A673 (cell line): ENCODE data around the gene MAGI1. TPM values are rescaled to one million over a fixed set of nuclear protein-coding genes. Genes with fewer than 3 reads are reported as not detected.

Source experiments
- BruUV-seq: library from RNA; stranded (reverse); fragments of 400-500 nt; replicated peaks from 2 replicates; lab custom pipeline; 2021; lab: Mats Ljungman, UMichigan
- CTCF ChIA-PET: fragments of 300-600 bp; sonication (Branson Sonifier 250); formaldehyde crosslinking; loops from one replicate; lab custom pipeline; 2022; ENCODE audit warnings: antibody characterized with exemption; lab: Charles Lee
- POLR2A ChIA-PET: fragments of 300-600 bp; sonication (Branson Sonifier 250); formaldehyde crosslinking; loops from one replicate; lab custom pipeline; 2022; ENCODE audit warnings: antibody characterized with exemption; ENCODE audit not compliant: low non-redundant PET; lab: Charles Lee
- DNase-seq: peaks from one replicate; pipeline ENCODE4 v3.0.0-alpha.2; 2015; ENCODE audit warnings: low spot score
- H3K27ac ChIP-seq: fragments of 200-600 bp; sonication (generic); 2 replicates; pipeline ENCODE4 v1.5.1; 2016; ENCODE audit warnings: mixed run types, low read depth, mild to moderate bottlenecking, mixed read lengths, antibody characterized with exemption, low read length; ENCODE audit not compliant: poor library complexity, severe bottlenecking
- H3K27me3 ChIP-seq: fragments of 200-600 bp; sonication (generic); replicated peaks from 2 replicates; pipeline ENCODE4 v1.6.1; 2017; ENCODE audit warnings: mixed run types, low read depth, mild to moderate bottlenecking, mixed read lengths, antibody characterized with exemption, low read length; ENCODE audit not compliant: insufficient read depth, poor library complexity
- H3K36me3 ChIP-seq: fragments of 200-600 bp; sonication (generic); 2 replicates; pipeline ENCODE4 v1.6.1; 2016; ENCODE audit warnings: mixed run types, mild to moderate bottlenecking, mixed read lengths, antibody characterized with exemption, low read length; ENCODE audit not compliant: insufficient read depth, poor library complexity, severe bottlenecking
- H3K4me1 ChIP-seq: fragments of 200-600 bp; sonication (generic); 2 replicates; pipeline ENCODE4 v1.6.1; 2017; ENCODE audit warnings: mixed run types, mild to moderate bottlenecking, mixed read lengths, antibody characterized with exemption, low read length; ENCODE audit not compliant: insufficient read depth, poor library complexity, severe bottlenecking
- H3K4me3 ChIP-seq: fragments of 200-600 bp; sonication (generic); 2 replicates; pipeline ENCODE4 v1.5.1; 2016; ENCODE audit warnings: low read depth, mixed run types, mild to moderate bottlenecking, mixed read lengths, low read length; ENCODE audit not compliant: poor library complexity, severe bottlenecking
- H3K9me3 ChIP-seq: fragments of 200-600 bp; sonication (generic); 2 replicates; pipeline ENCODE4 v1.6.1; 2016; ENCODE audit warnings: mixed run types, low read depth, mild to moderate bottlenecking, mixed read lengths, antibody characterized with exemption, low read length; ENCODE audit not compliant: poor library complexity, severe bottlenecking
- EZH2 ChIP-seq: fragments of 200-600 bp; sonication (generic); IDR thresholded peaks from 2 replicates; pipeline ENCODE4 v1.6.1; 2017; ENCODE audit warnings: borderline replicate concordance, low read depth, mild to moderate bottlenecking, mixed read lengths, antibody characterized with exemption, low read length; ENCODE audit not compliant: poor library complexity, severe bottlenecking
- intact Hi-C: fragments of 100-400 bp; cut with micrococcal nuclease; formaldehyde crosslinking; loops from one replicate; pipeline ENCODE4 v1.10.0; 2022; ENCODE audit not compliant: unreplicated experiment
- total RNA-seq: library from RNA; stranded (reverse); gene quantifications from 2 replicates; pipeline ENCODE4 v1.2.3, GENCODE V29; 2021
- TF ChIP-seq, protein P1 (sequence below): fragments of 300-800, 200-600 bp; sonication (generic); conservative IDR thresholded peaks from 2 replicates; pipeline ENCODE4 v1.5.1; 2017; ENCODE audit warnings: low read depth, mild to moderate bottlenecking, antibody characterized with exemption, low read length, moderate library complexity, mixed read lengths

Gene MAGI1
- total RNA-seq, 1 experiment from 2014 or later, result 30.5 TPM

DNA sequence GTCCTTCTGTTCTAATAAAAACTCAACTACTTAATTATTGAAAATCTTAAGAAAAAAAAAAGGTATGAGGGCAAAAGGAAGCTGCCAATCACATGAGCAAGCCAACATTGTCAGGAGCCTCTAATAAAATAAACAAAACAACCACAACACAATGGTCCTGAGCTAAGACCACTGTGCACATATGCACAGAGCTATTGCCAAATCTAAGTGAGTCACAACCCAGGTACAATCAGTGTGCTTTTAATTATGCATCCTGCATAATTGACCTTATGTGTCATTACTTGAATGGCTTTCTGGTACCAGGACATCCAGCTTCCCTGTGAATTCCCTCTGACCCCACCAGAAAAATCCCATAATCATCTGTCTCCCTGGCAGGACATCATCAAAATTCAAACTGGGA is 639.8 kb downstream of the MAGI1 start:
- no peak overlapping the region for H3K27ac ChIP-seq
- no peaks in the 10 kb centered on the region for H3K4me1 ChIP-seq
- BruUV-seq, result no TSS peak
- no peak overlapping the region for H3K4me3 ChIP-seq
- no peaks in the 10 kb centered on the region for H3K9me3 ChIP-seq
- no peak for TF ChIP-seq EZH2
- TF ChIP-seq, protein P1, sequence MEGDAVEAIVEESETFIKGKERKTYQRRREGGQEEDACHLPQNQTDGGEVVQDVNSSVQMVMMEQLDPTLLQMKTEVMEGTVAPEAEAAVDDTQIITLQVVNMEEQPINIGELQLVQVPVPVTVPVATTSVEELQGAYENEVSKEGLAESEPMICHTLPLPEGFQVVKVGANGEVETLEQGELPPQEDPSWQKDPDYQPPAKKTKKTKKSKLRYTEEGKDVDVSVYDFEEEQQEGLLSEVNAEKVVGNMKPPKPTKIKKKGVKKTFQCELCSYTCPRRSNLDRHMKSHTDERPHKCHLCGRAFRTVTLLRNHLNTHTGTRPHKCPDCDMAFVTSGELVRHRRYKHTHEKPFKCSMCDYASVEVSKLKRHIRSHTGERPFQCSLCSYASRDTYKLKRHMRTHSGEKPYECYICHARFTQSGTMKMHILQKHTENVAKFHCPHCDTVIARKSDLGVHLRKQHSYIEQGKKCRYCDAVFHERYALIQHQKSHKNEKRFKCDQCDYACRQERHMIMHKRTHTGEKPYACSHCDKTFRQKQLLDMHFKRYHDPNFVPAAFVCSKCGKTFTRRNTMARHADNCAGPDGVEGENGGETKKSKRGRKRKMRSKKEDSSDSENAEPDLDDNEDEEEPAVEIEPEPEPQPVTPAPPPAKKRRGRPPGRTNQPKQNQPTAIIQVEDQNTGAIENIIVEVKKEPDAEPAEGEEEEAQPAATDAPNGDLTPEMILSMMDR, result no peak
- no peak for DNase-seq
- ChIA-PET POLR2A (no interaction called here), CTCF (no interaction called here)
- no peaks in the 10 kb centered on the region for H3K36me3 ChIP-seq
- intact Hi-C loops, result no loop called here
- H3K27me3 ChIP-seq, result no peaks in the 10 kb centered on the region

DNA sequence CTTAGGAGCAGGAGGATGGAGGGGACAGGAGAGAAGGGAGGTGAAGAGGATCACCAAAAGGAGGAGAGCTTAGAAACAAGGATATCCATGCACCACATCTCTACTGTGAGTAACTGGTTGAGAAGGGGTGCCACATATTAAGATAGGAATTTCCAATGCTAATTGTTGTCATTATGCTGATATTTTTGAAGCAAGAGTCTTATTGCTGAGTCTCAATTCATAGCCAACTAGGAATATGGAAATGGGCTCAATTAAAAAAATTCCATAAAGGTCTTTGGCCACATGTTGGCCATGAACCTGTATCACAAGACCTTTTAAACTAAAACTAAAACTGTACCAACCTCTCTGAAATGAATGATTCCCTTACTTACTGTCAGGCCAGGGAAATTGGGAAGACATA is 642.6 kb downstream of the MAGI1 start:
- H3K27me3 ChIP-seq, result no peaks in the 10 kb centered on the region
- TF ChIP-seq, protein P1, result no peak
- TF ChIP-seq EZH2, result no peak
- CTCF ChIA-PET, result no interaction called here
- H3K27ac ChIP-seq, result no peak overlapping the region
- no peaks in the 10 kb centered on the region for H3K9me3 ChIP-seq
- BruUV-seq, result no TSS peak
- H3K4me1 ChIP-seq, result no peaks in the 10 kb centered on the region
- DNase-seq, result no peak
- intact Hi-C loops, result no loop called here
- H3K36me3 ChIP-seq, result no peaks in the 10 kb centered on the region
- H3K4me3 ChIP-seq, result no peak overlapping the region
- POLR2A ChIA-PET, result no interaction called here

DNA sequence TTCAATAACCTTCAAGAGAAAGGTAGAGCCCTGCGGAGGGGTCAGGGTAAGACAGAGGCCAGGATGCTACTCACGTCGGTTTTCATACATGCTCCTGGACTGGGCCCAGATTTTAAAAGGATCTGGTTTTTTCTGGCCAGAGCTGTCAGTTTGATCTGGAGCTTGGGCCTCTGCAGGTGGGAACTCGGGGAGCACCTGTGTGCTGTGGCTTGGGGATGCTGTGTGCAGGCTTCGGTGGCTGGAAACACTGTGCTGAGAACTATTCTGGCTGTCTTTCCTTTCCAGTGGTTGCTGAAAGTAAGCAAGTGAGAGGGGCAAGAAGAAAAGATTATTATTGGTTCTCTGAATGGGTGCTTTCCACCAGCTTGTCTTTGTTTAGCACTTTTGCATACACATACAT is 647.6 kb downstream of the MAGI1 start:
- TF ChIP-seq, protein P1, result no peak
- no peak for TF ChIP-seq EZH2
- ChIA-PET POLR2A (no interaction called here), CTCF (no interaction called here)
- no peak overlapping the region for H3K4me3 ChIP-seq
- H3K36me3 ChIP-seq, result no peaks in the 10 kb centered on the region
- H3K27me3 ChIP-seq, result no peaks in the 10 kb centered on the region
- intact Hi-C loops, result no loop called here
- BruUV-seq, result no TSS peak
- H3K9me3 ChIP-seq, result no peaks in the 10 kb centered on the region
- no peaks in the 10 kb centered on the region for H3K4me1 ChIP-seq
- no peak for DNase-seq
- no peak overlapping the region for H3K27ac ChIP-seq
